Activated naive CD4-positive, alpha-beta T cell (primary cell): ENCODE data around the gene AK4.
A peak's percentile ranks its signal among the peaks of the same experiment; 100 is the strongest.

ENCODE experiments used
- DNase-seq, 4 experiments: peaks; one replicate each; lab custom pipeline; 2025; lab: John Stamatoyannopoulos, UW

The AK4 gene

DNA sequence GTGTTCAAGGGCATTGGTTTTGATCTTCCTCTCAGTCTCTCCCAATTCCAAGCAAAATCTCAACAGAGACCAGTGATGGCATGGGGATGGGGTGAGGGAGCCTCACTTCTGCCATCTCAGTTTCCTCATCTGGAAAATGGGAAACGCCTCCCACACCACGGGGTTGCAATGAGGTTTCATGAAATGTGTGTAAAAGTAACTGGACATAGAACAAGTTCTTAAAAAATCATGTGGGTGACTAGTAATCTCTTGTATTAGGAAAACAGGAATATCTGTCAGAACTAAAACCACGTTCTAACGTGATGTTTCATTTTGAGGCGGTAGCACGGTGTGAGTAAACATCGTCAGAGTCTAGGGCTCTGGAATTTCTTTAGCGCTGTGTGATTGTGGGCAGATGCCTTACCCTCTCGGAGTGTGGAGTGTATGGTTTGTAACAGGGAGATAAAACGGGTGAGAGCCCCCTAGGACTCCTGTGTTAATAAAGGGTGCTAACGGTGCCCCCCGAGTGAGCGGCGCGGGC is 105.9 kb downstream of the AK4 start:
- no peak for DNase-seq

DNA sequence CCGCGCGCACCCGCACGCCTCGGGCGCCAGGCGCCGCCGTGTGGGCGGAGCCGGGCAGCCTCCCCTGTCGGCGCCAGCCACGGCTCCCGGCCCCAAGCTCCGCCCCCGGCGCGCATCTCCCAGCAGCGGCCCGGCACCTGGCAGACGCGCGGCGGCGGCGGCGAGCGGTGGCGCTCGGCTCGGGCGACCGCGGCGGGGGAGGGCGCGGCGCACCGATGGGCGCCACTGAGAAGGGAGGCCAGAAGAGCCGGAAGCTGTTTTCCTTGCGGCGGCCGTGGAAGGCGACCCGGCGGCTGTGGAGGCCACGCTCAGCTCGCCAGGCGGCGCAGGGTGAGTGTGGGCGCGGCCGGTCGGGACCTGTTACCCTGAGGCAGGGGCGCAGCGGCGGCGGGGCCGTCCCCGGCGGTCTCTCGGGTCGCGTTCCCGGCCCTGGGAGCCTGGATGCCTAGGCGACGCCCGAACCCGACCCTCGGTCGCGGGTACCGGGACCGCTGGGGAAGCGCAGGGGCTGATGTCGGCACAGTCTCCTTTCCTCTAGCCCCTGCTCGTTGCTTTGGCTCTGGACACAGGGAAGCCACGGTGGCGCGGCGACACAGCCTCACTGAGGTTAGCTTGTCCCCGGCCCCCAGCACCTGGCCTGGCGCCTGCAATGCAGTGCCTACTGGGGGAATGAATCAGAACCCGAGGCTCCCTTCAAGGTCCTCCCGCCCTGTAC is 106.5 kb downstream of the AK4 start:
- DNase-seq: peak; percentile 51 to 85 (median 60)

DNA sequence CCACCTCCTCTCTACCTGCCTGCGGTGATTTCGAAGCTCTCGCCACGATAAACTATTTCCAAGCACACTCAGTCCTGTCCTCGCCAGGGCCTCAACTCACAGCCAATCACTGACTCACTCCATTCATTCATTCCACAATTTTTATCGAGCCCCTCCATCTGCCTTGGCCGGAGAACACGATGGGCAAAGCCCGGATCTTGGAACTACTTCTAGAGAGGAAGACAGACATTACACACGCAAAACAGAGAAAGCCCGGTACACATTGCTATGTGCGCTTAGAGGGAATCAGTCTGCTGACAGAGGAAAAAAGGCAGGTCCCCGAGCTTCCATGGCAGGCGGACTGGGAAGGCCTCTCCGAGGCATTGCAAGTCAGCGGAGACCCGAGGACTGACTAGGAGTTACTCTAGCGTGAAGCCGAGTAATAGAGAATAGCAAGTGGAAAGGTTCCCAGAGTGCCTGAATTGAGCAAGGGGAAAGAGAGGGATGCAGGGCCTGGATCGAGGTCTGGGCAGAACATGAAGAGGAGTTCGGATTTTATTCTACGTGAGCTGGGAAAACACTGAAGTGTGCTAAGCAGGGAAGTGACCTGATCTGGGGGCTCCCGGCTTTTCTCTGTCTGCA is 107.1 kb downstream of the AK4 start:
- DNase-seq: no peak

DNA sequence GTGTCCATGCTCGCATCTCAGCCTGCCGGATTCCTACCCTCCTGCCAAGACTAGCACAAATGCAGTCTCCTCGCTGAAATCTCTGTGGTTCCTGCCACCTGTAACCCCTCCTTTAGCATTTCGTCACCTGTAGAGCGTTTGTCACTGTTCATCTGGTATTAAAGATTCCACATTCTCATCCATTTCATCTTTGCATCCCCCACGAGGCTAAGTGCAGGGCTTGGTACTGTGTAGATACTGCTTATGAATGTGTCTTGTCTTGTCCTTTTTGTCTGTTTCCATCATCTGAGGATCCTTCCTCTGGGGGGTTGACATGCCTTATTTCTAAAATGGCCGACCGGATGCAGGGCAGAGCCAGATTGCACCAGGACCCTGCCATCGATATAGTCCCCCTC is 107.7 kb downstream of the AK4 start:
- DNase-seq: no peak

DNA sequence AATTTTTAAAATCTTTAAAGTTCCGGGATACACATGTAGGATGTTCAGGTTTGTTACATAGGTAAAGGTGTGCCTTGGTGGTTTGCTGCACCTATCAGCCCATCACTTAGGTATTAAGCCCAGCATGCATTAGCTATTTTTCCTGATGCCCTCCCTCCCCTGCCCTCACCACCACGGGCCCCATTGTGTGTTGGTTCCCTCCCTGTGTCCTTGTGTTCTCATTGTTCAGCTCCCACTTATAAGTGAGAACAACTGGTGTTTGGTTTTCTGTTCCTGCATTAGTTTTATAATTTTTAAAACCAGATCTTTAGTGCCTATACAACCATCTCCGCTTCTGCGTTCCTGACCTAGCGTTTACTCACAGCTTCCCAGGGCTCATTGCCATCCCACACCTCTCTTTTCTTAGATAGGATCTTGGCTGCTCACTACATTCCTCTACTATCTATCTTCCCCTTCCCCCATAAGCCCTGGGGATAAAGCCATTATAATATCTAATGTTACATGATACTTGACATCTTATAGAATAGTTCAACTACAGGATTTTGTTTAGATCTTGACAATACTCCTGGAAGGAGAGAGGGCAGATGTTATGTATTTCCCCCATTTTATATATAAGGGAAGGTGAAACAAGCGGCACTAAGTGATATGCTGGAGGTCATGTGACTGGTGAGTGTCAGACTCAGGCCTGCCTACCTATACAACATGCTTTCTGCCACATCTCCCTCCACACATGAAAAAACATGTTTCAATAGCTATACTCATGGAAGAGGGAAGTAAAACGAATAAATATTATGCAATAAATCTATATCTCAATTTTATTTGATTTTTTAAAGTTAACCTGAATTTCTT is 109.1 kb downstream of the AK4 start:
- DNase-seq: no peak

DNA sequence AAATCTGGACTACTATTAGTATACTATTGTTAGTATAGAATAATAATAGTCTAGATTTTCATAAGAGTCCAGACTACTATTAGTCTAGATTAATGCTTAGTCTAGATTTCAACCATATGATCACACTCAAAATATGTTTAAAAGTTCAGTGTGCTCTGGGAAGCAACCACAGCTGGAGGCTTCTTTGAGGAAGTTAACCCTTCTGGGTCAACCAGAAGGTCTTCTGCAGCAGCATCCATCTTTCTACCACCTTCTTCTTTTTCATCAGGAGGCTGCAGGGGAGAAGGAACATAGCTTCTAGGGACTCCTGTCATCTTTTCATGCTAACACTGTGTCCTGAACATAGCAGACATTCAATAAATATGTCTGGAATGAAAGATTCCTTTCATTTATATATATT is 110.1 kb downstream of the AK4 start:
- DNase-seq: no peak

DNA sequence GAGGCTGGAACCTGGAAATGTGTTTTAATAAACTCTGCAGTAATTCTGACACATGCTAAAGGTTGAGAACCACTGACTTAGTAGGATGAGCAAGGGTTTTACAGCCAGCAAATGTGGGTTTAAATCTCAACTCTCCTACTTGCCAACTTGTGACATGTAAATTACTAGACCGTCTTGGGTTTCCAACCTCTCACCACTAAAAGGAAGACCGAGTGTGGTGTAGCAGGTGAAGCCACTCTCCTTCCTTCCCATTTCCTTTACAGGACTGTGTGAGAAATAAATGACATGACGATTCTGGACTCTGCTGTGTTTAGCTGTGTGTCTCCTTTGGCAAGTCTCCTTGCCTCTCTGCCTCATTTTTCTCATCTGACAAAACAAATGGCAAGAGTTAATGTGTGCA is 111.8 kb downstream of the AK4 start:
- DNase-seq: no peak

DNA sequence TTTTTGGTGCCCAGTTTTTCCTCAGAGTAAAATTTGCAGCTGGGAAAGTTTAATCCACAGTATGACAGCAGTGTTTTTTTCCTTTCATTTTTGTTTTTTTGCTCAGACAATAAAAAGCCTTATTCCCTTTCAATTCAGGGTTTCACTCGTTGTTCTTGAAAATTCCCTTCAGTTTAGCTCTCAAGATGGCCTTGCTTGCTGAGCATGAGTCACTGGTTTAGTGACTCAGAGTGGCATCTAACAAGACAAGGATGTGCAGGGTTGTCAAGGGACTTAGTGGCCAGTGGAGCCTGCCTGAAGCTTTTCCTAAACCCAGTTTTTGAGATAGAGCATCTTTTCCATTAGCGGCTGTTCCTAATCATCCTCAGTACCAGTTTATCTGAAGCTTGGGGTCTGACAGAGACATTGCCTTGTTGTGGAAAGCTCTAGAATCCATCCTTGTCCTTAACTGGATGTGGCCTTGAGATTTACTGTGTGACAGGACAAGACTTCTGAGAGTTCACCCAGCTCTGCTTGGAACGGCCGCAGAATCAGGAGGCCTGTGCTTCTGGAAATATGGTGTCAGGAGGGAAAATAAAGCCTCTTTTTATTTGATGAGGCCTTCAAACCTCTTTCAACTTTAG is 113.0 kb downstream of the AK4 start:
- no peak for DNase-seq

DNA sequence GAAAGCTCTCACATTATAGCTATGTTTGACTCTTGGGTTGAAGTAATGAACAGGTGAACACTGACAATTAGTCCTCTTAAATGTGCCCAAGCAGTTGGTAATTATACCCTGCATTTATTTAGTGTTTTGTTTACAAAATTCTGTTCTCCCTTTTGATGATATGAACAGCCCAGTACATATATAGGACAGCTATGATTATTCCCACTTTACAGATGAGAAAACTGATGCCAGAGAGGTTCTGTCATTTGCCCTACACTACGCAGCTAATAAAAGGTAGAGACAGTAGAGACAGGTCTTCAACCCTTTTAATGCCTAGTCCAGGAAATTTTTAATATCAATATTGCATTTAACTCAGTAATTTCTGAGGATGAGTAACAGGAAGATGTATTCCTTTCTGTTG is 115.3 kb downstream of the AK4 start:
- no peak for DNase-seq

DNA sequence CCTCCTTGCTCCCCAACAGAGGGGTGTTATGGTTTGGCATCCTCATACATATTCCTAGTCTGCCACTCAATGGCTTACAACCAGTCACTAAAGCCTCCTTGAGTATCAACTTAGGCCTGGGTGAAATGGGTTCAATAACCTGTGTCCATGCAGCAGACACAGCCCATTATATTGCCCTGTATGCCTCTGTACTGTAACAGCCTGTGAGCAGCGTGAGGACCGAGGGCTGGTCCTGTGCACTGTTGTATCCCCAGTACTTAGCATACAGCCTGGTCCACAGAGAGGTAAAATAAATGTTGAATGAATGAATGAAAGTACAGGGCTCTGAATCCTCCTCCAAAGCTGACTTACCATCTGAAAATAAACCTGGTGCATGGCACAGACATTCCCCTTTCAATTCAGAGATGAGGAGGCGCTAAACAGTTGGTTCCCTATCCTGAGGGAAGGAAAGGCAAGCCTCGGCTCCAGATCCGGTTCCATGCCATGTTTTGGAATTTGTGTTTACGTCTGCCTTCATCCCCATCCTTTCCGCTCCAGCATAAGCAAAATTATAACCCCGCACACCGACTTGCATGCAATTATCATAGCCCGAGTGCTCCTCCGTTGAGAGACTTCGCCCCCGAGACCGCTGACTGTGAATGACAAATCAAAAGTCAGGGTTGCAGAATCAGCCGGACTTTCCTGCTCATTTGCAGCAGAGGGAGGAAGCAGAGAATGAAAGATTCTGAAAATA is 116.4 kb downstream of the AK4 start:
- DNase-seq: no peak

DNA sequence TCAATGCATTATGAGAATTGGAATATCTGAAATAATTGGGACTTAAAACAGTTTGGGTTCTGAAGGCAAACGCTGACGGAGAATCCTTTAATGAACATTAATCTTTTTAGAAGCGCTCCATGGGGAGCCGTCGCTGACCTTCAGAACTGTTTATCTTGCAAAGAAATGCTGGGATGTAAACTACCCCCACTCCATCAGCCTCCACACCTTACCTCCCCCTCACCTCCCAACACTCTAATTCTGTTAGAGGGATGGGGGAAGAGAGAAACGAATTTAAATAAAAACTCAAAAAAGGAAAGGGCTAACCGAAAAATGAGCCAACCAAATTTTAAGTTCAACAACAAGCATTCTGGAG is 117.3 kb downstream of the AK4 start:
- DNase-seq: no peak

DNA sequence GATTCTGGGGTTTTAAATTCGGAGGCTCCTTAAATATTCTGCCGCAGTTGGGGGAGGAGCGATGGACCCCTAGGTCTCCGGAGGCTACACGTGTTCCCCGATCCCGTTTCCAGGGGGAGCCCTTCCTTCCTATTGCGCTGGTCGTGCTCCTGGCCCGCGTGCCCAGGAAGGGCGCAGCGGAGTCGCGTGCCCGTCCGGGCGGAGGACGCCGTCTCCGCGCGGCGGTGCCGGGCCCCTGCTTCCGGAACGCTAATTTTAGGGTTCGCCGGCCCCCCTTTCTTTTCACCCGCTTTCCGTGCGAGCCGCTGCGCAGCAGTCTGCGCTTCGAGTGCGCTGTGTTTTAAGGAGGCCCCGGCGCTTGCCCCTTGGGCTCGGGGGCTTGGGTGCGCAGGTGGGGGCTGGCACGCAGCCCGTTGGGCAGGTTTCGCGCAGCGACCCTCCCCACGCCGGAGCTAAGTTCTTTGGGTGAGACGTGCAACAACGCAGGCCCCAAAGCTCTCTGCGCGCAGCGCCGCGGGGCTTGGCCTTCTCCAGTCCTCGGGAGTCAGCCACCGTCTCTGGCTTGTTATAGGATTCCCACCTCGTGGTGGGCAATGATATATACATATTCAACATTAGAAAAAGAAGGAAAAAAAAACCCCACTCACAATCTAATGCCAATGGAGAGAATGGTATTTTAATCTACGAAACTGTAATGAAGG is 117.8 kb downstream of the AK4 start:
- DNase-seq: peak in 2 of 4 experiments; percentile 15 to 28

DNA sequence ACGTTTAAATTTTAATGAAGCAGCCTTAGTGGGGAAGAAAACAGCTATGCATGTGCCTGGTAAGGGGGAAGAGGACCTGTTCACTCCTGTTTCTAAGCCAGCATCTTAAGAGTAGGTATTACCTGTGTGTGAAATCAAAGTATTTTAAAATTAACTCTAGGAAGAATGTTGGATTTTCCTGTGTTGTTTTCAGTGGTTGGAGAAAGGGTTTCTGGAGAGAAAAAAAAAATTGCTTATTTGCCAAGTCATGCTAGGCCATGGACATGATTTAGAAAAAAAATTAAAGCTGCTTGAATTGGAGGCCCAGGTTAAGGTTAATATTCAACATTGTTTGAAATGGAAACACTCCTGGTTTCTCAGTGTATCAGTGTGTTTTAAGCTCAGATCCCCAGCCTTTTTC is 118.5 kb downstream of the AK4 start:
- no peak for DNase-seq

DNA sequence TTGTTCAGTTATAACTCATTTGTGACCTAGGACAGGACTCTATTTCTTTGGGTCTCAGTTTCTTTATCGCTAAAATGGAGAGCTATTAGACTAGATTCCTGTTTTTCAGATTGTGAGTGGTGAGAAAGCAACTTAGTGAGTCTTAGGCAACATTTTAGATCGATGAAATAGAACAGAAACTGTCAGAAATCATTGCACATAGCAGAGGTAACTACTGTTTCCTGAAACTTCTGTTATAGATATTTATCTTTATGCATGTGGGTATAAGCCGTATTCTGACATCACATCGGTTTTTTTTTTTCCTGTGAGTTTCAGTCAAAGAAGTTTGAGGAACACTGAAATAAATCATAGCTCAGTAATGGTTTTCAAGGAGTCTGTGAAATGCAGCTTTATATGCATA is 119.3 kb downstream of the AK4 start:
- DNase-seq: no peak

DNA sequence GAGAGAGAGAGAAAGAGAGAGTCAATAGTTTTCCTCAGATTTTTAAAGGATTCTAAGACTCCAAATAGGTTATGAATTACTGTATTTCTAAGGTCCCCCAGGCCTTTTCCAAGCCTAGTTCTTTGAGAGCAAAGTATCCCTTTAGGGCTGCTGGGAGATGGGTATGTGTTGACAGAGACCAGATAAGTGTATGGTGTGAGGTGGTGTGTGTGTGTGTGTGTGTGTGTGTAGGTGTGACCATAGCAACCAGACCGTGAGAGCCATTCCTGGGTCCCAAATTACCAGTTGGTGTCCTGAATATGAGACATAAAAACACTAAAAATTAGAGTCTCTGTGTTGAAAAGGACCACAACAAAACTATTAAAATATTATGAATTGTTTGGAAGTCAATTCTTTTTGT is 119.7 kb downstream of the AK4 start:
- no peak for DNase-seq

DNA sequence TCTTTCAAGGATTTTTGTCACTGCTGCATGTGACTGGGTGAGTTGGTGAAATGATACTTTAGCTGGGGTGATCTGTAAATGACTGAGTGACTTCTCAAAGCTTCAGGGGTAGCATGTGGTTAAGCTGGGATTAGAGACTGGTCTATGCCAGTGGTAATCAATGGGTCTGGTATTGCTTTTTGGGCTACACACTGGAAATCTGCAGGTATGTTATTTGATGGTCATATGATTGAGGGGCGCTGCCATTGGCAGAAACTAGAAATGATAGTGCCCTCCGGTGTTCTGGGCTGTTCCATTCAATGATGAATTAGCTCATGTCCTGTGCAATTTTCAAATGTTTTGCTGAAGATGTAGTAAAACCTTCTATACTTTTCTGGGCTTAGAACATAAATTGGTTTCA is 121.6 kb downstream of the AK4 start:
- no peak for DNase-seq

DNA sequence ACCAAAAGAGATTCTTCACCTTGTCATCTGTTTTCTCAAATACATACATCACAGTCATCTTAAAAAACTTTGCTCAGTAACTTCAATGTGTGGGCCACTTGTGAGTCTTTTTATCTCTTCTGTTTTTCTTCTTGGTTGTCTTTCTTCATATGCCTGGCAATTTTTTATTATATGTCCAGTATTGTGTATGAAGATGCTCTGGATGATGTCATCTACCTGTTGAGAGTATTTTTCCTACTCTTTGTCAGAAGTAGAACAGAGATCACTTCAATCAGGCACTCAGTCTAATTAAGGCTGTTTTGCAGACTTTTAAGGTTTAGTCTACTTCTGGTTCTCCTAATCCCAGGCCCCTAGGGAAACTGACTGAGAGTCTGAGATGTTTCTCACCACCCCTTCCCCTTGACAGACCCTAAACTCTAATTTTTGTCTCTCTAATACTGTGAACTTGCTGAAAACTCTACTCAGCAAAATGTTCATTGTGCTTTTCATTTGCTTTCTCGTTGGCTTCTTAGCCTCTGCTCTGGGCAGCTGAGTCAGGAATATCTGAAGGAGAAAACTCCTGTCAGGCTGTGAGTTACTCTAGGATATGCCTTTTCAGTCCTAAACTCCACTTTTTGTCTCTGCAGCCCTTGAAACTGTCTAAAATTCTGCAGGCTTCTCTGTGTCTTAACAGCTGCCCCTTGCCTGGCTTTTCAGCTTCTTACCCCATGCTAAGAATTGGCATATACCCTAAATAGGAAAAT is 128.4 kb downstream of the AK4 start:
- DNase-seq: no peak

DNA sequence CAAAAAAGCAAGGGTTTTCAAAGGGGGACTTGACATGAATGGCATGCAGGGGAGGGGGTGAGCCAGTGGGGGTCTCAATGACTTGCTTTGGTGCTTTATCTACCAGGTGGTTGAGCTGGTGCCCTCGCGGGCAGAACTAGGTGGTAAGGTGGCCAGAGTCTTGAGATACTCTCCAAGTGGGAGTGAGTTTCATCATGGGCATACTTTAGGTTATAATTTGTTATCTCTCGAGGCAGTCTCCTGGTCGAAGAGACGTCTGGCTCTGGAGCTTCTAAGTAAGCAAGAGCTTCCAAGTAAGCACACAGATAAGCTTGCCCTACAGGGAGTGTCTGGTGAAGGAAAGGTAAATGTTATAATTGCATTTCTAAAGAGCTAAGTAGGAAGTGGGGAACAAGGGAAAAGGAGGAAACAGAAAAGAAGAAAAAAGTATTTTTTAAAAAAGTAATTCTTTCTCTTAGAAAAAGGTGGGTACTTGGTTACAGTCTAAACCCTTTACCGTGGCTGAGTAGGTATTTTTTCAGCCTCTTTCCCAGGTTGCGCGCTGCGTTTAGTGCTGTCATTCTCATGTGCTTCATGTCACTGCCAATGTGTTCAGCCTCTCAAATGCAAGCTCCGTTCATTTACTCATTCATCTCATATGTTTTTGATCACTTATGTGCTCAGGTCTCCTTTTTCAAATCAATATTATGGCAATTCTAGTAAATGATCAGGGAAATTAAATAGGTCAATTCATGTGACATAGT is 129.8 kb downstream of the AK4 start:
- DNase-seq: no peak

DNA sequence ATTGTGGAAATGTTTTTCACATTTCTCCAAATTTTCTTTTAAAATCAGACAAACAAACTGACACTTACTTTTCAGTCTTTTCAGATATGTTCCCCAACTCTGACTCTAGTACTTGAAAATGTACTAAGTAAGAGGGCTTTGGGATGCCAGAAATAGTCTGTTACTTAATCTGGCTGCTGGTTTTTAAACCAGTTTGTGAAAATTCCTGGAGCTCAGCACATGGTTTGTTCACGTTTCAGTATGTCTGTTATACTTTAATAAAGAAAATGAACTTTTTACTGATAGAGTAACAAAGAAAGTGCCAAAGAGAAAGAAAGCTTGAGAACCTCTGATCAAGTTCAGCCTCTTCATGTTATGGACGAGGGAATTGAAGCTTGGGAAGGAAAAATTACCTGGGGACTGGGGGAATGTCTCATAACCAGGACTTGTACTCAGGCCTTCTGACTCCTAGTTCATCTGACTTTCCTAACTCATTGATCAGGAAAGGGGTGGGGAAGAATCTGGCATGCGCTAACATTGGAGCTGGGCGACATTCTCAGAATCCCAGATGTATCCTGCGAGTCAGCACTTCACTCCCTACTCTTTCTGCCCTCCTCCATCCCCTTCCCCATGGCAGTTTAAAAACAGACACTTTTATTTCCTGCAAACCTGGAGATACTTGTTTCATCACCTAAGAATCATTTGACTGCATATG is 130.5 kb downstream of the AK4 start:
- no peak for DNase-seq
